HG03571 (cell line): ENCODE measurements around the gene ARSJ.
"Not testable (repeated sequence)": the region's sequence is repeated elsewhere in the genome, so short reads cannot be mapped to it uniquely, and the experiment has no call there.

Experiments used
- ATAC-seq: cut with Tn5 transposase; IDR thresholded peaks from one replicate; pipeline ENCODE4 v1.9.1; 2021; ENCODE audit not compliant: unreplicated experiment

The ARSJ gene

GRCh38 chr4:113979148-113979904, at the start of gene ARSJ:
Gene ARSJ (minus strand): TSS chr4:113979647. CDS start chr4:113978834, 813 bp downstream.
- ATAC-seq, result no peak

- no peak for ATAC-seq
Observed at GRCh38 chr4:114028071-114028470, 48.6 kb upstream of the ARSJ start.

- no peak for ATAC-seq
Observed at GRCh38 chr4:114027596-114027995, 48.1 kb upstream of the ARSJ start.

- no peak for ATAC-seq
Observed at GRCh38 chr4:114026447-114026846, 47.0 kb upstream of the ARSJ start.

- ATAC-seq, result peak; percentile 91
Observed at GRCh38 chr4:114025176-114025777, 45.8 kb upstream of the ARSJ start.

GRCh38 chr4:114021451-114021850, 42.0 kb upstream of the ARSJ start:
- no peak for ATAC-seq

- ATAC-seq, result no peak
Observed at GRCh38 chr4:114019969-114020358, 40.5 kb upstream of the ARSJ start.

- ATAC-seq, result no peak
Observed at GRCh38 chr4:114019276-114019968, 40.0 kb upstream of the ARSJ start.

- no peak for ATAC-seq
Observed at GRCh38 chr4:114017120-114017917, 37.9 kb upstream of the ARSJ start.

- ATAC-seq, result no peak
Observed at GRCh38 chr4:114015444-114015899, 36.0 kb upstream of the ARSJ start.

- ATAC-seq, result not testable (repeated sequence)
Observed at GRCh38 chr4:114013201-114013600, 33.8 kb upstream of the ARSJ start.

- no peak for ATAC-seq
Observed at GRCh38 chr4:114012749-114013148, 33.3 kb upstream of the ARSJ start.

GRCh38 chr4:114005569-114006442, 26.4 kb upstream of the ARSJ start:
- ATAC-seq, result no peak

- ATAC-seq, result not testable (repeated sequence)
Observed at GRCh38 chr4:114004483-114005226, 25.2 kb upstream of the ARSJ start.

GRCh38 chr4:113998531-113998930, 19.1 kb upstream of the ARSJ start:
- ATAC-seq, result no peak

- ATAC-seq, result no peak
Observed at GRCh38 chr4:113998079-113998478, 18.6 kb upstream of the ARSJ start.

- no peak for ATAC-seq
Observed at GRCh38 chr4:113997206-113997605, 17.8 kb upstream of the ARSJ start.

- ATAC-seq, result no peak
Observed at GRCh38 chr4:113996599-113997177, 17.2 kb upstream of the ARSJ start.

- ATAC-seq, result no peak
Observed at GRCh38 chr4:113993887-113994286, 14.4 kb upstream of the ARSJ start.
